Left renal cortex interstitium (tissue), 4 donors: ENCODE results near the gene IFT74. TPM values are rescaled to one million over a fixed set of nuclear protein-coding genes. Genes with fewer than 3 reads are reported as not detected.

Experiments used
- polyA plus RNA-seq, 4 donors: library from polyadenylated mRNA; unstranded; fragments of 120-200 nt; gene quantifications; one replicate each; pipeline ENCODE4 v1.2.1, GENCODE V29; 2013; ENCODE audit not compliant: insufficient read length in 4 of 4

IFT74 gene
- polyA plus RNA-seq, 4 donors = 38.4 to 48.6 (median 42.3) TPM

Other genes starting within 250 kb of the IFT74 start
- gene CAAP1, start 63.6 kb upstream of the IFT74 start, polyA plus RNA-seq = 10 to 100 TPM; 40.8 to 45.4 (median 42.4) TPM
- 10 to 100 TPM; 35.3 to 54.0 (median 42.1) TPM for gene PLAA, start 9.2 kb upstream of the IFT74 start, polyA plus RNA-seq
- 10 to 100 TPM; 12.5 to 18.6 (median 15.1) TPM for gene LRRC19, start 49.3 kb downstream of the IFT74 start, polyA plus RNA-seq
- 10 to 100 TPM; 30.9 to 53.4 (median 39.2) TPM for gene TEK, start 152.8 kb downstream of the IFT74 start, polyA plus RNA-seq